Endothelial cell (in vitro differentiated cells): Measurements from ENCODE around the gene ACP3. TPM values are rescaled to one million over a fixed set of nuclear protein-coding genes. Genes with fewer than 3 reads are reported as not detected.
"Not testable (repeated sequence)": the region's sequence is repeated elsewhere in the genome, so short reads cannot be mapped to it uniquely, and the experiment has no call there.

Experiments
- DNase-seq: peaks from one replicate; pipeline ENCODE4 v3.0.0; 2021; ENCODE audit warnings: low spot score
- H3K27ac Mint-ChIP-seq: one replicate; pipeline ENCODE4 v1.8.0; 2021; ENCODE audit warnings: mixed read lengths, inconsistent platforms; ENCODE audit not compliant: unreplicated experiment
- H3K27me3 Mint-ChIP-seq: one replicate; pipeline ENCODE4 v1.8.0; 2021; ENCODE audit warnings: mild to moderate bottlenecking, moderate library complexity, mixed read lengths, inconsistent platforms; ENCODE audit not compliant: unreplicated experiment
- H3K36me3 Mint-ChIP-seq: one replicate; pipeline ENCODE4 v1.8.0; 2021; ENCODE audit warnings: mild to moderate bottlenecking, low read depth, mixed read lengths, inconsistent platforms; ENCODE audit not compliant: unreplicated experiment
- H3K4me1 Mint-ChIP-seq: one replicate; pipeline ENCODE4 v1.8.0; 2021; ENCODE audit warnings: mild to moderate bottlenecking, mixed read lengths, inconsistent platforms; ENCODE audit not compliant: unreplicated experiment
- H3K4me3 Mint-ChIP-seq: one replicate; pipeline ENCODE4 v1.8.0; 2021; ENCODE audit warnings: mild to moderate bottlenecking, mixed read lengths, inconsistent platforms; ENCODE audit not compliant: unreplicated experiment
- H3K9me3 Mint-ChIP-seq: one replicate; pipeline ENCODE4 v1.8.0; 2021; ENCODE audit warnings: mixed read lengths, inconsistent platforms; ENCODE audit not compliant: unreplicated experiment
- CTCF ChIP-seq: fragments of 200-600 bp; sonication (generic); IDR thresholded peaks from one replicate; pipeline ENCODE4 v1.5.0; 2021; ENCODE audit warnings: antibody characterized with exemption; ENCODE audit not compliant: unreplicated experiment
- total RNA-seq: library from RNA; stranded (reverse); fragmentation: NEBNext Ultra II Directional; extraction: Animal tissue kit (Norgen Biotek cat#: 25700); gene quantifications from one replicate; pipeline ENCODE4 v1.2.1, GENCODE V29; 2021; ENCODE audit not compliant: unreplicated experiment

Gene ACP3
- total RNA-seq, 1 donor from 2014 or later = 0.44 TPM

GRCh38 chr3:132380920-132381319 lies 63.7 kb downstream of the ACP3 start:
- no peak for DNase-seq
- no peaks in the 10 kb centered on the region for H3K4me1 Mint-ChIP-seq
- H3K27ac Mint-ChIP-seq = no peak overlapping the region
- H3K4me3 Mint-ChIP-seq = no peak overlapping the region
- H3K27me3 Mint-ChIP-seq = peaks cover 2% of the 10 kb centered on the region
- TF ChIP-seq CTCF = no peak
- H3K36me3 Mint-ChIP-seq = no peaks in the 10 kb centered on the region
- no peaks in the 10 kb centered on the region for H3K9me3 Mint-ChIP-seq

GRCh38 chr3:132381348-132381944 lies 64.2 kb downstream of the ACP3 start:
- no peak for DNase-seq
- H3K27me3 Mint-ChIP-seq = peaks cover 2% of the 10 kb centered on the region
- no peaks in the 10 kb centered on the region for H3K9me3 Mint-ChIP-seq
- H3K27ac Mint-ChIP-seq = no peak overlapping the region
- TF ChIP-seq CTCF = no peak
- no peaks in the 10 kb centered on the region for H3K36me3 Mint-ChIP-seq
- H3K4me1 Mint-ChIP-seq = no peaks in the 10 kb centered on the region
- H3K4me3 Mint-ChIP-seq = no peak overlapping the region

GRCh38 chr3:132382267-132382666 lies 65.1 kb downstream of the ACP3 start:
- no peaks in the 10 kb centered on the region for H3K36me3 Mint-ChIP-seq
- H3K27ac Mint-ChIP-seq = no peak overlapping the region
- peaks cover 2% of the 10 kb centered on the region for H3K27me3 Mint-ChIP-seq
- H3K4me3 Mint-ChIP-seq = no peak overlapping the region
- TF ChIP-seq CTCF = no peak
- H3K4me1 Mint-ChIP-seq = no peaks in the 10 kb centered on the region
- no peaks in the 10 kb centered on the region for H3K9me3 Mint-ChIP-seq
- no peak for DNase-seq

- no peak for TF ChIP-seq CTCF
- no peaks in the 10 kb centered on the region for H3K36me3 Mint-ChIP-seq
- no peak for DNase-seq
- H3K27me3 Mint-ChIP-seq = peaks cover 2% of the 10 kb centered on the region
- H3K27ac Mint-ChIP-seq = no peak overlapping the region
- H3K4me1 Mint-ChIP-seq = no peaks in the 10 kb centered on the region
- H3K9me3 Mint-ChIP-seq = no peaks in the 10 kb centered on the region
- no peak overlapping the region for H3K4me3 Mint-ChIP-seq
Measured at GRCh38 chr3:132382688-132383194, 65.5 kb downstream of the ACP3 start.

- peaks cover 2% of the 10 kb centered on the region for H3K27me3 Mint-ChIP-seq
- no peak for TF ChIP-seq CTCF
- no peaks in the 10 kb centered on the region for H3K4me1 Mint-ChIP-seq
- no peaks in the 10 kb centered on the region for H3K9me3 Mint-ChIP-seq
- DNase-seq = no peak
- no peaks in the 10 kb centered on the region for H3K36me3 Mint-ChIP-seq
- H3K4me3 Mint-ChIP-seq = no peak overlapping the region
- H3K27ac Mint-ChIP-seq = no peak overlapping the region
Measured at GRCh38 chr3:132386259-132386658, 69.1 kb downstream of the ACP3 start.

GRCh38 chr3:132392675-132393074 lies 75.5 kb downstream of the ACP3 start:
- DNase-seq, H3K27me3 Mint-ChIP-seq, H3K4me1 Mint-ChIP-seq, H3K36me3 Mint-ChIP-seq, H3K27ac Mint-ChIP-seq, H3K9me3 Mint-ChIP-seq, H3K4me3 Mint-ChIP-seq: not testable (repeated sequence)
